DND-41 (cell line): Measurements from ENCODE around the gene PDE8A.
"Not testable (repeated sequence)": the region's sequence is repeated elsewhere in the genome, so short reads cannot be mapped to it uniquely, and the experiment has no call there.

Experiments
- ATAC-seq: fragments of 200-7000 bp; cut with Tn5 transposase; 3 replicates; pipeline ENCODE4 v1.9.1; 2021; ENCODE audit warnings: low read depth; ENCODE audit not compliant: insufficient read depth
- DNase-seq: peaks from one replicate; pipeline ENCODE4 v3.0.0-alpha.2; 2020
- H2AFZ ChIP-seq: 2 replicates; pipeline ENCODE4 v1.6.0; 2012; ENCODE audit warnings: low read depth, low read length
- H3K27ac ChIP-seq: 2 replicates; pipeline ENCODE4 v1.5.1; 2012; ENCODE audit warnings: low read length, inconsistent platforms
- H3K27me3 ChIP-seq: fragments of 200-600 bp; sonication (generic); 2 replicates; pipeline ENCODE4 v1.6.0; 2012; ENCODE audit warnings: low read length, mild to moderate bottlenecking, inconsistent platforms; ENCODE audit not compliant: insufficient read depth, poor library complexity
- H3K36me3 ChIP-seq: 2 replicates; pipeline ENCODE4 v1.5.1; 2012; ENCODE audit warnings: low read length, inconsistent platforms; ENCODE audit not compliant: insufficient read depth
- H3K4me1 ChIP-seq: 2 replicates; pipeline ENCODE4 v1.5.1; 2012; ENCODE audit warnings: mild to moderate bottlenecking, low read length; ENCODE audit not compliant: insufficient read depth
- H3K4me2 ChIP-seq: 2 replicates; pipeline ENCODE4 v1.6.0; 2012; ENCODE audit warnings: mild to moderate bottlenecking, moderate library complexity, low read length, inconsistent platforms; ENCODE audit not compliant: insufficient read depth
- H3K4me3 ChIP-seq, 2 experiments: fragments of 200-600 bp in 1 of 2; shearing (Covaris generic) in 1 of 2; 2 replicates each; pipeline ENCODE4 v1.5.1; 2012 to 2016; ENCODE audit warnings: inconsistent platforms in 2 of 2, low read length in 2 of 2, mild to moderate bottlenecking in 2 of 2, low read depth in 1 of 2, moderate library complexity in 1 of 2
- H3K79me2 ChIP-seq: 2 replicates; pipeline ENCODE4 v1.6.0; 2012; ENCODE audit warnings: low read length, inconsistent platforms; ENCODE audit not compliant: insufficient read depth
- H3K9ac ChIP-seq: 2 replicates; pipeline ENCODE4 v1.6.0; 2012; ENCODE audit warnings: low read depth, mild to moderate bottlenecking, inconsistent platforms, low read length, moderate library complexity
- H3K9me3 ChIP-seq: 2 replicates; pipeline ENCODE4 v1.5.1; 2012; ENCODE audit warnings: low read length, moderate library complexity, mild to moderate bottlenecking, inconsistent platforms; ENCODE audit not compliant: insufficient read depth, severe bottlenecking
- H4K20me1 ChIP-seq: 2 replicates; pipeline ENCODE4 v1.6.0; 2012; ENCODE audit warnings: low read length; ENCODE audit not compliant: insufficient read depth
- EZH2 ChIP-seq: IDR thresholded peaks from 3 replicates; pipeline ENCODE4 v1.6.1; 2012; ENCODE audit warnings: borderline replicate concordance, low read depth, mild to moderate bottlenecking, moderate library complexity, low read length, inconsistent platforms; ENCODE audit not compliant: severe bottlenecking
- TF ChIP-seq, protein P1 (sequence below): IDR thresholded peaks from 2 replicates; pipeline ENCODE4 v1.5.1; 2012; ENCODE audit warnings: borderline replicate concordance, low read length, moderate library complexity, mild to moderate bottlenecking; ENCODE audit not compliant: poor library complexity, severe bottlenecking; ENCODE audit errors: extremely low read depth

The PDE8A gene

GRCh38 chr15:84991014-84991712, 9.5 kb downstream of the PDE8A start:
- H3K4me2 ChIP-seq = no peak overlapping the region
- no peak overlapping the region for H2AFZ ChIP-seq
- H4K20me1 ChIP-seq = peaks cover 7% of the 10 kb centered on the region; the same call in 1 of the 2 replicates
- no peak overlapping the region for H3K4me3 ChIP-seq
- TF ChIP-seq, protein P1, sequence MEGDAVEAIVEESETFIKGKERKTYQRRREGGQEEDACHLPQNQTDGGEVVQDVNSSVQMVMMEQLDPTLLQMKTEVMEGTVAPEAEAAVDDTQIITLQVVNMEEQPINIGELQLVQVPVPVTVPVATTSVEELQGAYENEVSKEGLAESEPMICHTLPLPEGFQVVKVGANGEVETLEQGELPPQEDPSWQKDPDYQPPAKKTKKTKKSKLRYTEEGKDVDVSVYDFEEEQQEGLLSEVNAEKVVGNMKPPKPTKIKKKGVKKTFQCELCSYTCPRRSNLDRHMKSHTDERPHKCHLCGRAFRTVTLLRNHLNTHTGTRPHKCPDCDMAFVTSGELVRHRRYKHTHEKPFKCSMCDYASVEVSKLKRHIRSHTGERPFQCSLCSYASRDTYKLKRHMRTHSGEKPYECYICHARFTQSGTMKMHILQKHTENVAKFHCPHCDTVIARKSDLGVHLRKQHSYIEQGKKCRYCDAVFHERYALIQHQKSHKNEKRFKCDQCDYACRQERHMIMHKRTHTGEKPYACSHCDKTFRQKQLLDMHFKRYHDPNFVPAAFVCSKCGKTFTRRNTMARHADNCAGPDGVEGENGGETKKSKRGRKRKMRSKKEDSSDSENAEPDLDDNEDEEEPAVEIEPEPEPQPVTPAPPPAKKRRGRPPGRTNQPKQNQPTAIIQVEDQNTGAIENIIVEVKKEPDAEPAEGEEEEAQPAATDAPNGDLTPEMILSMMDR = no peak
- TF ChIP-seq EZH2 = no peak
- H3K9me3 ChIP-seq = no peaks in the 10 kb centered on the region
- no peaks in the 10 kb centered on the region; the same call in 1 of the 2 replicates for H3K79me2 ChIP-seq
- ATAC-seq (no peak), DNase-seq (no peak)
- no peak overlapping the region for H3K27ac ChIP-seq
- no peaks in the 10 kb centered on the region for H3K4me1 ChIP-seq
- H3K9ac ChIP-seq = no peak overlapping the region
- no peaks in the 10 kb centered on the region for H3K27me3 ChIP-seq
- H3K36me3 ChIP-seq = no peaks in the 10 kb centered on the region

DNA sequence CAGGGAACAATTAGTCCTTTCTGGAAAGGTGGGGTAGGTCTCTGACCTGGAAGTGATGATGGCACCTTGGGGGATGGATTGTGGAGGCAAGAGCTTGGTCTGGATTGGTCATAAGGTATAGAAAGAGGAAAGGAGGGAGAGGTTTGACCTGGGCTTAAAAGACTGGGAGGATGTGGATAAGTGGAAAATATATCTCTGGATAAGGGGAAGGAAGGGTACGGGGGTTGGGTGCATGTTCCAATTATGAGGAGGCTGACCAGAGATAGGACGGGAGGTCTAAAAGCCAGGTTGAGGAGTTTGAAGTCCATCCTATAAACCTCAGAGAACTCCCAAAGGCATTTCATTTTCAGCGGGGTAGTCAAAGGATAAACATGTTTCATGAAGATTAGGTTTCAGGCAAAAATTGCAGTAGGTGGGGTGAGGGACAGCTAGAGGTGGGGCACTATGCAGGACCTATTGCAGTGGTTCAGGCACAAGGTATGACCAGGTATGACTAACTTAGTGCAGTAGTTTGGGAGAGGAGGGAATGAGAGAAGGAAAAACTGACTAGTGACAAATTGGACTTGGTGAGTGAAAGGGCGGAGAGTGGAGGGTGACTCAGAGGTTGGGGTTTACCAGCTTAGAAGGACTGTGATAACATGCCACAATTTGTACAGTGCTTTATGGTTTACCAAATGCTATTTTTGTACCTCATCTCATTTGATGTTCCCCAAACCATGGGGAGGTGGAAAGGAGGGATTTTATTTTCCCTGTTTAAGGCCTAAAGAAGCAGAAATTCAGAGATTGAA, 10.7 kb downstream of the PDE8A start:
- no peak overlapping the region for H3K4me3 ChIP-seq
- no peaks in the 10 kb centered on the region for H3K4me1 ChIP-seq
- H3K9me3 ChIP-seq = no peaks in the 10 kb centered on the region
- no peaks in the 10 kb centered on the region for H3K36me3 ChIP-seq
- ATAC-seq (no peak), DNase-seq (no peak)
- no peak overlapping the region for H3K4me2 ChIP-seq
- no peak overlapping the region for H3K9ac ChIP-seq
- no peaks in the 10 kb centered on the region; the same call in 1 of the 2 replicates for H3K79me2 ChIP-seq
- H4K20me1 ChIP-seq = peaks cover 7% of the 10 kb centered on the region; the same call in 1 of the 2 replicates
- no peak overlapping the region for H3K27ac ChIP-seq
- no peaks in the 10 kb centered on the region for H3K27me3 ChIP-seq
- no peak for TF ChIP-seq EZH2
- TF ChIP-seq, protein P1 = no peak
- H2AFZ ChIP-seq = no peak overlapping the region

GRCh38 chr15:84996055-84996454, 14.4 kb downstream of the PDE8A start:
- no peak overlapping the region for H2AFZ ChIP-seq
- H3K4me2 ChIP-seq = no peak overlapping the region
- no peak overlapping the region for H3K27ac ChIP-seq
- H3K36me3 ChIP-seq = no peaks in the 10 kb centered on the region
- no peaks in the 10 kb centered on the region for H3K79me2 ChIP-seq
- H3K4me1 ChIP-seq = no peaks in the 10 kb centered on the region
- no peaks in the 10 kb centered on the region for H3K27me3 ChIP-seq
- no peak overlapping the region for H3K9ac ChIP-seq
- DNase-seq = no peak
- no peaks in the 10 kb centered on the region; the same call in 1 of the 2 replicates for H4K20me1 ChIP-seq
- no peak for ATAC-seq
- TF ChIP-seq, protein P1 = no peak
- TF ChIP-seq EZH2 = no peak
- H3K4me3 ChIP-seq = no peak overlapping the region
- no peaks in the 10 kb centered on the region for H3K9me3 ChIP-seq

- not testable (repeated sequence) for H3K9me3 ChIP-seq, H3K36me3 ChIP-seq, H3K4me3 ChIP-seq, H3K4me2 ChIP-seq, H3K79me2 ChIP-seq, H3K27ac ChIP-seq, H2AFZ ChIP-seq, H3K27me3 ChIP-seq, H3K9ac ChIP-seq, H3K4me1 ChIP-seq, ATAC-seq, DNase-seq, H4K20me1 ChIP-seq
Observed at GRCh38 chr15:84996714-84997113, 15.1 kb downstream of the PDE8A start.

DNA sequence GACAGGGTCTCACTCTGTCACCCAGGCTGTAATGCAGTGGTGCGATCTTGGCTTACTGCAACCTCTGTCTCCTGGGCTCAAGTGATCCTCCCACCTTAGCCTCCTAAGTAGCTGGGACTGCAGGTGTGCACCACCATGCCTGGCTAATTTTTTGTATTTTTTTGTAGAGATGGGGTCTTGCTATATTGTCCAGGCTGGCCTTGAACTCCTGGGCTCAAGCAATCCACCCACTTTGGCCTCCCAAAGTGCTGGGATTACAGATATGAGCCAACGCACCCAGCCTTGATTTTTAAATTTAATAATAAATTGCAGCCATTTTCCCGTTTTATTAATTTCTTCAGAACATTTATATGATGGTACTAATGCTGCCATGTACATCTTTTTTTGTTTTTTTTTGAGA, 15.6 kb downstream of the PDE8A start:
- not testable (repeated sequence) for H3K27me3 ChIP-seq, H3K79me2 ChIP-seq, H3K9me3 ChIP-seq, H3K27ac ChIP-seq, H4K20me1 ChIP-seq, H3K36me3 ChIP-seq, ATAC-seq, H3K9ac ChIP-seq, H3K4me1 ChIP-seq, H2AFZ ChIP-seq, DNase-seq, H3K4me2 ChIP-seq, H3K4me3 ChIP-seq
